HEK293 (cell line): ENCODE data around the gene JAZF1.

Experiments
- CTCF ChIA-PET: fragments of 350-600 bp; formaldehyde crosslinking; extraction: SDS; loops from one replicate; lab custom pipeline; 2021; ENCODE audit warnings: antibody characterized with exemption; lab: Yijun Ruan, JAX
- POLR2A ChIA-PET: fragments of 300-600 bp; formaldehyde crosslinking; extraction: SDS; loops from one replicate; lab custom pipeline; 2020; ENCODE audit warnings: antibody characterized with exemption, inconsistent platforms; lab: Yijun Ruan, JAX
- H3K27ac ChIP-seq: fragments of 200-500 bp; sonication (Bioruptor generic); 2 replicates; pipeline ENCODE4 v1.5.1; 2014; ENCODE audit warnings: low read depth, low read length, control low read depth, inconsistent platforms; ENCODE audit errors: extremely low read depth
- H3K36me3 ChIP-seq, 2 experiments: fragments of 200-500 bp in 1 of 2; sonication (Bioruptor generic) in 1 of 2; 1 replicate in 1 of 2; 2 replicates in 1 of 2; pipeline ENCODE4 v1.5.1; 2014 to 2017; ENCODE audit warnings: inconsistent platforms in 2 of 2, low read length in 2 of 2; ENCODE audit not compliant: control insufficient read depth in 2 of 2, insufficient read depth in 1 of 2
- H3K4me1 ChIP-seq: fragments of 200-500 bp; sonication (Bioruptor generic); 2 replicates; pipeline ENCODE4 v1.5.1; 2014; ENCODE audit warnings: mild to moderate bottlenecking, low read length, inconsistent platforms; ENCODE audit not compliant: control insufficient read depth, insufficient read depth
- H3K4me3 ChIP-seq: 2 replicates; pipeline ENCODE4 v1.5.1; 2011; ENCODE audit warnings: low read depth, mild to moderate bottlenecking, control low read depth, low read length, moderate library complexity
- H3K9me3 ChIP-seq: fragments of 200-500 bp; sonication (Bioruptor generic); 2 replicates; pipeline ENCODE4 v1.5.1; 2014; ENCODE audit warnings: low read depth, low read length, inconsistent platforms; ENCODE audit not compliant: control insufficient read depth, insufficient read depth
- ATF2 ChIP-seq: fragments of 450-650 bp; formaldehyde crosslinking; IDR thresholded peaks from 2 replicates; pipeline ENCODE4 v1.5.1; 2016; ENCODE audit warnings: missing biosample characterization, missing genetic modification characterization, low read depth
- KLF16 ChIP-seq: fragments of 450-650 bp; formaldehyde crosslinking; IDR thresholded peaks from 2 replicates; pipeline ENCODE4 v1.5.1; 2017; ENCODE audit warnings: missing biosample characterization, missing genetic modification characterization
- MEIS1 ChIP-seq: sonication (generic); formaldehyde crosslinking; IDR thresholded peaks from 2 replicates; pipeline ENCODE4 v1.8.1; 2022; ENCODE audit warnings: missing genetic modification reagents, mild to moderate bottlenecking, borderline replicate concordance
- MYNN ChIP-seq: fragments of 450-650 bp; formaldehyde crosslinking; IDR thresholded peaks from 2 replicates; pipeline ENCODE4 v1.5.1; 2016; ENCODE audit warnings: missing biosample characterization, missing genetic modification characterization, borderline replicate concordance
- MZF1 ChIP-seq: fragments of 450-650 bp; formaldehyde crosslinking; IDR thresholded peaks from 2 replicates; pipeline ENCODE4 v1.5.1; 2017; ENCODE audit warnings: missing biosample characterization, missing genetic modification characterization, borderline replicate concordance
- PRDM2 ChIP-seq: fragments of 450-650 bp; formaldehyde crosslinking; IDR thresholded peaks from 2 replicates; pipeline ENCODE4 v1.5.1; 2016; ENCODE audit warnings: missing biosample characterization, missing genetic modification characterization, borderline replicate concordance
- SCRT1 ChIP-seq: fragments of 450-650 bp; formaldehyde crosslinking; IDR thresholded peaks from 2 replicates; pipeline ENCODE4 v1.5.1; 2016; ENCODE audit warnings: missing biosample characterization, missing genetic modification characterization, borderline replicate concordance
- ZBTB10 ChIP-seq: fragments of 450-650 bp; formaldehyde crosslinking; IDR thresholded peaks from 2 replicates; pipeline ENCODE4 v1.5.1; 2016; ENCODE audit warnings: missing biosample characterization, missing genetic modification characterization
- ZBTB20 ChIP-seq: fragments of 450-650 bp; formaldehyde crosslinking; IDR thresholded peaks from 2 replicates; pipeline ENCODE4 v1.5.1; 2016; ENCODE audit warnings: missing biosample characterization, missing genetic modification characterization
- ZFP41 ChIP-seq: fragments of 450-650 bp; formaldehyde crosslinking; IDR thresholded peaks from 2 replicates; pipeline ENCODE4 v1.5.1; 2016; ENCODE audit warnings: missing biosample characterization, missing genetic modification characterization, borderline replicate concordance
- ZNF112 ChIP-seq: fragments of 450-650 bp; formaldehyde crosslinking; IDR thresholded peaks from 2 replicates; pipeline ENCODE4 v1.5.0; 2017; ENCODE audit warnings: missing biosample characterization, missing genetic modification characterization
- ZNF148 ChIP-seq: fragments of 450-650 bp; formaldehyde crosslinking; IDR thresholded peaks from 2 replicates; pipeline ENCODE4 v1.5.0; 2017; ENCODE audit warnings: missing biosample characterization, missing genetic modification characterization, borderline replicate concordance
- ZNF2 ChIP-seq: fragments of 450-650 bp; formaldehyde crosslinking; IDR thresholded peaks from 2 replicates; pipeline ENCODE4 v1.5.1; 2016; ENCODE audit warnings: missing biosample characterization, missing genetic modification characterization
- ZNF341 ChIP-seq: fragments of 450-650 bp; formaldehyde crosslinking; IDR thresholded peaks from 2 replicates; pipeline ENCODE4; 2016; ENCODE audit warnings: low read depth, missing biosample characterization, missing genetic modification characterization
- ZNF48 ChIP-seq: fragments of 450-650 bp; formaldehyde crosslinking; IDR thresholded peaks from 2 replicates; pipeline ENCODE4 v1.5.1; 2016; ENCODE audit warnings: missing biosample characterization, missing genetic modification characterization
- ZNF629 ChIP-seq: fragments of 450-650 bp; formaldehyde crosslinking; IDR thresholded peaks from 2 replicates; pipeline ENCODE4 v1.5.1; 2017; ENCODE audit warnings: missing biosample characterization, missing genetic modification characterization
- ZNF639 ChIP-seq: fragments of 450-650 bp; formaldehyde crosslinking; IDR thresholded peaks from 2 replicates; pipeline ENCODE4 v1.5.1; 2016; ENCODE audit warnings: missing biosample characterization, missing genetic modification characterization
- ZSCAN30 ChIP-seq: fragments of 450-650 bp; IDR thresholded peaks from 2 replicates; pipeline ENCODE4 v1.5.1; 2018; ENCODE audit warnings: missing biosample characterization, mild to moderate bottlenecking, missing genetic modification characterization, moderate library complexity

Gene JAZF1

GRCh38 chr7:28005075-28005846 lies 175.3 kb downstream of the JAZF1 start:
- H3K27ac ChIP-seq: no peak overlapping the region
- no peak for TF ChIP-seq ATF2
- no peak for TF ChIP-seq ZNF112
- TF ChIP-seq ZNF639: no peak
- no peak overlapping the region for H3K4me3 ChIP-seq
- POLR2A ChIA-PET: no interaction called here
- no peaks in the 10 kb centered on the region; a peak in 1 of 3 replicates for H3K36me3 ChIP-seq
- H3K4me1 ChIP-seq: no peaks in the 10 kb centered on the region
- H3K9me3 ChIP-seq: no peaks in the 10 kb centered on the region
- CTCF ChIA-PET: no interaction called here

- no peak overlapping the region for H3K4me3 ChIP-seq
- H3K36me3 ChIP-seq: no peaks in the 10 kb centered on the region; a peak in 1 of 3 replicates
- ChIA-PET POLR2A (interaction anchor here (0.7 kb wide), 1 partner anchor 29 kb away, joined by 3 read pairs; no protein-coding TSS in a partner anchor), CTCF (interaction anchor here (0.9 kb wide), 1 partner anchor 14 kb away, joined by 7 read pairs; no protein-coding TSS in a partner anchor)
- H3K27ac ChIP-seq: no peak overlapping the region
- no peaks in the 10 kb centered on the region for H3K9me3 ChIP-seq
- peaks cover 9% of the 10 kb centered on the region for H3K4me1 ChIP-seq
- TF ChIP-seq ZNF48 (tag by site-specific recombination): no peak
- no peak for TF ChIP-seq ZNF341 (tag by site-specific recombination)
- TF ChIP-seq ZSCAN30 (tag by site-specific recombination): no peak
- no peak for TF ChIP-seq ZFP41 (tag by site-specific recombination)
- TF ChIP-seq ZBTB20 (tag by site-specific recombination): no peak
- TF ChIP-seq ZNF629 (tag by site-specific recombination): no peak
- no peak for TF ChIP-seq MEIS1
- TF ChIP-seq ZNF2: no peak
- no peak for TF ChIP-seq ZBTB10 (tag by site-specific recombination)
- TF ChIP-seq MZF1 (tag by site-specific recombination): no peak
- no peak for TF ChIP-seq KLF16
- no peak for TF ChIP-seq SCRT1 (tag by site-specific recombination)
- no peak for TF ChIP-seq MYNN (tag by site-specific recombination)
- no peak for TF ChIP-seq ZNF148 (tag by site-specific recombination)
- TF ChIP-seq PRDM2 (tag by site-specific recombination): no peak
- no peak for TF ChIP-seq ZNF112
These were observed 177.2 kb downstream of the JAZF1 start for GRCh38 chr7:28003408-28003807.
